ENCODE measurements around the gene RSF1. TPM values are rescaled to one million over a fixed set of nuclear protein-coding genes. Genes with fewer than 3 reads are reported as not detected.

RSF1 gene
- polyA plus RNA-seq, 1 donor = 33.3 TPM

- DNase-seq (ENCODE audit: low read depth) = no peak
Measured at GRCh38 chr11:77611921-77612320, 208.6 kb downstream of the RSF1 start.

Other genes starting within 250 kb of the RSF1 start
- 1.6 TPM for gene AQP11, start 230.8 kb downstream of the RSF1 start, polyA plus RNA-seq (ENCODE audit: insufficient read length)
- gene CLNS1A, start 182.9 kb downstream of the RSF1 start, polyA plus RNA-seq (ENCODE audit: insufficient read length) = 112 TPM
- gene AAMDC, start 422 bp upstream of the RSF1 start, polyA plus RNA-seq (ENCODE audit: insufficient read length) = 38.5 TPM
- gene INTS4, start 173.9 kb upstream of the RSF1 start, polyA plus RNA-seq (ENCODE audit: insufficient read length) = 24.4 TPM
- 1.0 TPM for gene KCTD14, start 202.6 kb upstream of the RSF1 start, polyA plus RNA-seq (ENCODE audit: insufficient read length)
- 0.51 TPM for gene THRSP, start 243.1 kb upstream of the RSF1 start, polyA plus RNA-seq (ENCODE audit: insufficient read length)

Measured in forelimb muscle (tissue), 1 donor.